Measurements from ENCODE around the gene ERBB2. TPM values are rescaled to one million over a fixed set of nuclear protein-coding genes. Genes with fewer than 3 reads are reported as not detected.
A peak's percentile ranks its signal among the peaks of the same experiment; 100 is the strongest.

The ERBB2 gene
- total and polyA plus RNA-seq, 9 of the 15 experiments (the other 6 are each of a cell fraction or from before 2014, with no cell fraction given), result 0.74 to 5.6 (median 3.3) TPM

- TF ChIP-seq ZBTB1 (CRISPR knock-in tag; IDR thresholded peaks at IDR 0.05; ENCODE audit: borderline replicate concordance, low read depth), result no peak
- no peak for TF ChIP-seq DDX20 (tag; IDR thresholded peaks at IDR 0.05; ENCODE audit: low read depth)
- TF ChIP-seq ZNF785 (CRISPR knock-in tag; IDR thresholded peaks at IDR 0.05), result no peak
- no peak for TF ChIP-seq CEBPB (tag; IDR thresholded peaks at IDR 0.05)
Measured at GRCh38 chr17:39678340-39679116, 21.3 kb upstream of the ERBB2 start (continued).

- DNase-seq (ENCODE audit: extremely low read depth in 1 of 4, low spot score in 3 of 4), result no peak
- in situ Hi-C loops (cut with MboI), result no loop called here
- H3K79me2 ChIP-seq (ENCODE audit: control insufficient read depth, insufficient read depth, low read length), result no peaks in the 10 kb centered on the region
- no peaks in the 10 kb centered on the region for H3K9me3 ChIP-seq (replicated peaks; ENCODE audit: control insufficient read depth, insufficient read depth, low read depth, low read length)
- no peak overlapping the region for H3K4me3 ChIP-seq
- no peaks in the 10 kb centered on the region for H3K9me1 ChIP-seq (ENCODE audit: control insufficient read depth, insufficient read depth, low read length)
- 69% methylated on average over 12 of the region's 12 CpGs for WGBS (ENCODE audit: insufficient coverage, low coverage, missing lambda C conversion rate)
- BruUV-seq (replicated peaks), result no TSS peak
- peak overlapping the region; percentile 51; the same call in 1 of the 2 replicates for H2AFZ ChIP-seq (ENCODE audit: low read depth, low read length)
- H3K27me3 ChIP-seq (ENCODE audit: control insufficient read depth in 2 of 2, insufficient read depth in 2 of 2, low read length in 2 of 2), result no peaks in the 10 kb centered on the region
- no peak for FAIRE-seq
- no peak overlapping the region for H3K27ac ChIP-seq (ENCODE audit: extremely low read depth, low read depth, low read length)
- H3K4me1 ChIP-seq (replicated peaks in 1 of 2; ENCODE audit: control insufficient read depth in 2 of 2, insufficient read depth in 2 of 2, low read length in 2 of 2), result peaks cover 34 to 52% of the 10 kb centered on the region in 2 experiments; a peak in 4 of 5 replicates
- no peak for ATAC-seq
- ChIA-PET CTCF (ENCODE audit: low intra/inter-chr PET ratio) (no interaction called here), POLR2A (interaction anchor here (1.0 to 2.8 kb wide), 3 partner anchors 8 to 78 kb away, joined by 3 to 16 read pairs (median 16); partner anchors contain the start of genes PGAP3 and PNMT)
- intact Hi-C loops (cut with micrococcal nuclease), result no loop called here
- H3K9ac ChIP-seq (ENCODE audit: insufficient read depth in 1 of 2, low read depth in 2 of 2, low read length in 2 of 2), result peak overlapping the region in 1 of 2 experiments; percentile 76; a peak in 1 of 4 replicates
- no peaks in the 10 kb centered on the region for H4K20me1 ChIP-seq (replicated peaks; ENCODE audit: control insufficient read depth, insufficient read depth, low read length)
- H3K4me2 ChIP-seq (ENCODE audit: insufficient read depth, low read length), result no peak overlapping the region
- H3K36me3 ChIP-seq (ENCODE audit: control insufficient read depth, insufficient read depth, low read length), result peaks cover 5% of the 10 kb centered on the region; the same call in 2 of the 3 replicates
- no peak for TF ChIP-seq LARP7 (IDR thresholded peaks at IDR 0.05)
- TF ChIP-seq MAZ (CRISPR knock-in tag; conservative IDR thresholded peaks at IDR 0.05 in 1 of 2, IDR thresholded peaks at IDR 0.05 in 1 of 2), result 0 out of 4 replicates have a peak, but pooled peaks of 1 of the 2 experiments have one; percentile 19
- 0 out of 2 replicates have a peak, but pooled peaks have one; percentile 32 for TF ChIP-seq ZBTB9 (CRISPR knock-in tag; IDR thresholded peaks at IDR 0.05)
- TF ChIP-seq MLLT1 (IDR thresholded peaks at IDR 0.05), result no peak
- TF ChIP-seq BRCA1 (IDR thresholded peaks at IDR 0.05), result no peak
- no peak for TF ChIP-seq BRCA1 (CRISPR knock-in tag; IDR thresholded peaks at IDR 0.05)
- peak; percentile 48; the same call in 1 of the 2 replicates for TF ChIP-seq GABPA (tag; conservative IDR thresholded peaks at IDR 0.05; ENCODE audit: low read depth)
- no peak for TF ChIP-seq HOMEZ (CRISPR knock-in tag; IDR thresholded peaks at IDR 0.05)
- TF ChIP-seq TEAD2 (tag; IDR thresholded peaks at IDR 0.05), result no peak
- no peak for TF ChIP-seq ZNF3 (CRISPR knock-in tag; IDR thresholded peaks at IDR 0.05)
- TF ChIP-seq OTX1 (CRISPR knock-in tag; IDR thresholded peaks at IDR 0.05), result no peak
- TF ChIP-seq HIVEP1 (CRISPR knock-in tag; IDR thresholded peaks at IDR 0.05), result no peak
Measured at GRCh38 chr17:39679521-39680192, 20.2 kb upstream of the ERBB2 start.
